ENCODE data around the gene UXS1.

GRCh38 chr2:106089611-106090010 lies 104.5 kb downstream of the UXS1 start:
- TF ChIP-seq CTCF (conservative IDR thresholded peaks at IDR 0.05 in 1 of 2, IDR thresholded peaks at IDR 0.05 in 1 of 2; ENCODE audit: extremely low read depth in 1 of 2, insufficient read depth in 1 of 2, low read depth in 1 of 2, low read length in 2 of 2) (no peak), EZH2 (IDR thresholded peaks at IDR 0.05; ENCODE audit: borderline replicate concordance, low read length) (no peak)

Measured in mammary epithelial cell (primary cell).